GM21529 (cell line): ENCODE data around the gene LRRC8C.

Experiments used
- ATAC-seq: cut with Tn5 transposase; IDR thresholded peaks from one replicate; pipeline ENCODE4 v1.9.1; 2021; ENCODE audit not compliant: unreplicated experiment

The LRRC8C gene

GRCh38 chr1:89633248-89633799, 404 bp downstream of the LRRC8C start:
- peak; percentile 47 for ATAC-seq

DNA sequence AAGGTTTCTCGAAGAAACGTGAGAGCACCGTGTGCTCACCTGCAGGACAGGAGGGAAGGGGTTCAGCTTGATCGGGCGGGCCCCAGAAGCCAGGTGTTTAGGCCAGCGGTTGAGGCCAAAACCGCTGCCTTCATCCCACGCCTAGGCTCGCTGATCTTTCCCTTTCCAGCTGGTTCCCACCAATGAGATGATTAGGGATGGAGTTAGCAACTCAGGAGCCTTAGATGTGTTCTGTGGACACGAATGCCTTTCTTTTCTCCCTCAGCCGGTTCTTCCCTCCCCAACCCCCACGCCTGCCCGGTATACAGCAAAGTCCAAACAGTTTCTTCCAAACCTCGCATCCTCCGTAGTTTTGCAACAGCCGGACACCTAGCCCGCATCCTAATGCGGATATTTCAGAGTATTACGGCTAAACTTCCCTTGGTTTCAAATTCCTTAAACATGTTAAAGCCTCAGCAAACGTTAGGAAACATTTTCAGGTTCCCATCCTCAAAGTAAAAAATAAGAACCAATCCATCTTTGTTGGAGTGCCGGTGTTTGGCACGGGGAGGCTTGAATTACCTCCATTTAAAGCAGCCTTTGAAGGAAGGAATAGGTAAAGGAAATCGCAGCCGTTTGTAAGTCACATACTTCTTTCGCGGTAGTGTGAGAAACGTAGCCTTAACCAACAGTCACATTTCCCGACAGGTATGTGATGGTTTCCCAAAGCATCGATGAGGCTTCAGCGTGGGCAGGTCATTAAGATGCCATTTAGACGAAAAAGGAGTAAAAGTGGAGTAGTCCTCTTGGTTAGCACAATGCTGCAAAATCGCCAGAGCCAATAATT, 1.1 kb downstream of the LRRC8C start:
- ATAC-seq: peak; percentile 4

- ATAC-seq: no peak
These were observed 3.2 kb downstream of the LRRC8C start for GRCh38 chr1:89635825-89636815.

- no peak for ATAC-seq
These were observed 4.6 kb downstream of the LRRC8C start for GRCh38 chr1:89637496-89637895.

- ATAC-seq: no peak
These were observed 7.5 kb downstream of the LRRC8C start for GRCh38 chr1:89640440-89640839.

GRCh38 chr1:89641781-89642180, 8.9 kb downstream of the LRRC8C start:
- ATAC-seq: no peak

GRCh38 chr1:89643577-89643976, 10.7 kb downstream of the LRRC8C start:
- ATAC-seq: no peak

- no peak for ATAC-seq
These were observed 11.3 kb downstream of the LRRC8C start for GRCh38 chr1:89644119-89644814.

DNA sequence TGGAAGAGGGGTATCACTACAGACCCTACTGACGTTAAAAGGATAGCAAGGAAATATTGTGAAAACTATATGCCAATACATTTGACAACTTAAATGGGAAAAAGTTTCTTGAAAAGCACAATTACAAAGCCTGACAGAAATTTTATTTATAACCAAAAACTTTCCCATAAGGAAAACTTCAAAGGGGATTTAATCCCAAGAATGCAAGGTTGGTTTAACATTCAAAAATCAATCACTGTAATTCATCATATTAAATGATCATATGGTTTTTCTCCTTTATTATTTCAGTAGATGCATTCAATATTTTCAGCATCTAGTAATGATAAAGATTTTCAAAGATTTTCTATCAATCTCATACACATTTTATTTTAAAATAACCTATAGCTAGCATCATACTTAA, 13.3 kb downstream of the LRRC8C start:
- no peak for ATAC-seq

- no peak for ATAC-seq
These were observed 16.9 kb downstream of the LRRC8C start for GRCh38 chr1:89649783-89650182.

GRCh38 chr1:89652373-89652772, 19.5 kb downstream of the LRRC8C start:
- no peak for ATAC-seq

GRCh38 chr1:89657886-89658285, 25.0 kb downstream of the LRRC8C start:
- ATAC-seq: peak; percentile 79

DNA sequence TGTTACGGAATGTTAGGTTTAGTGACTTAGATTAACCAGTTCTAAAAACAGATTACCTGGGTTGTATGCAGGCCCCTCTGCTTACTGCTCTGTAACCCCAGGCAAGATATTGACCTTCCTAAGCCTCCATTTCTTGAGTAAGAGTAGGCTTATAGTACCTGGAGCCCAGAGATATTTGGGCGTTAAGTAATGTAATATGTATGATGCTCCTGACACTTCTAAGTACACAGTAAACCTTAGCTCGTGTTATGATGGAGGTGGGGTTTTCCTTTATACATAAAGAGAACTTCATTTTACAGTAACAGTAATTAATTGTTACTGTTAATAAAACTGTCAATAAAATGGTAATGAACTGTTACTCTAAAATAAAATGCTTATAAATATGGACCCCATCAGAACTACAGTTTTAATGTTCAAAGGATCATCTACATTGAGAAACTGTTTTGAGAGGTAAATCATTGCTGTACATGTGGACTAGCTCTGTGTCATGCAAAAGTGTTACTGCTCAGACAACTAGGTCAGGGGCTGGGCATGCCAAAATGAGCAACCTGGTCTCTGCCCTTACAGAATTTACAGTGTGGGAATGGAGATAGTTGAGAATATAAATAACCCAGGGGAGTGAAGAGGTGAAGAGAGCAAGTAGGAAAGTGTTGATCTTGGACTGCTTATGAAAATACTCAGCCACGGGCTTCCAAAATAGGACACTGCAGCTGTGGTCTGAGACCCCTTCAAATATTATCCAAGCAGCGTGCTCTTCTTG, 26.6 kb downstream of the LRRC8C start:
- no peak for ATAC-seq

DNA sequence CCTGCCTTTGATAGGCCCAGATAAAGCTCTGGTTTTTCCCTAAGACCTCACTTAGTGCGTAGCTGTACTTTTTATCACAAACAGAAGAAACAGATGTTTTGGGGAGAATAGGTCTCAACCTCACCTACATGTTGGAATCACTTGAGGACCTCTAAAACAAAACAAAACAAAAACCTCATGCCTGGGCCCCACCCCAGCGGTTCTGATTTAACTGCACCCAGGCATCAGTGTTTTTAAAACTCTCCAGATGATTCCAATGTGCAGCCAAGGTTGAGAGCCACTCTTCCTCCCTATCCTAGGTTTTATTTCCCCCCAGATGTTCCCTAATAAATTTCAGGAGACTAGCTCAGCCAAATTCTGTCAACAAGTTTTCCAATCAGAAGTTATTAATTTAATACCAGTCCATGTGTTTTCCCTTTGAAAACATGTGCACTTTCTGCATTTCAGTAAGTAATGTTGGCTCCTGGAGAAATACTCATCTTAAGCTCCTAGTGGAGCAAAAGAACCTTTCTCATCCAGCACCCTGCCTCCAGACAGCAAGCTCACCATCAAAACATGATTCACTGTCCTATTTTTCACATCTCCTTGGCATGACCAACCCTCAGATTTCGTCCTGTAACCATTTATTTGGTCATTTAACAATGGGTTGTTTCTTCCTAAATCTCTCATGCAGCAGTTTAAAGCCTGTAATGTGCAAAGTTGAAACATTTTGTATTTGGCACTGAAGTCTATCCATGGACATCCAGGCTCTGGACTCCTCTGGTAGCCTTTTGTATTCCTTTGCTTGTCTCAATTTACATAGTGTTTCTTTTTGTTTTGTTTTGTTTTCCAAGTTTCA, 27.5 kb downstream of the LRRC8C start:
- no peak for ATAC-seq

DNA sequence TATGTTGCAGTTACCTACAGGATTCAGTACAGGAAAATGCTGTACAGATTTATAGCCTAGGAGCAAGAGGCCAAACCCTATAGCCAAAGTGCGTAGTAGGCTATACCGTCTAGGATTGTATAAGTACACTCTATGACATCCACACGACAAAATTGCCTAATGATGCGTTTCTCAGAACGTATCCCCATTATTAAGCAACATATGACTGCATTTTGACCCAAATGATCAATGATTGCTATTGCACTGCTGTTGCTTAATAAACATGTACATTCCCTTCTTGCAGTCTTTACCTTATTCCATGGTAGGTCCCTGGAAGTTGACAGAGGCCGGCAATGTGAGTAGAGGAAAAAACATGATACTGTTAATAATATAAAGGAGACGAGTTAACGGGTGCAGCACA, 33.0 kb downstream of the LRRC8C start:
- ATAC-seq: no peak

- ATAC-seq: no peak
These were observed 33.7 kb downstream of the LRRC8C start for GRCh38 chr1:89666640-89667039.

GRCh38 chr1:89667691-89668090, 34.8 kb downstream of the LRRC8C start:
- no peak for ATAC-seq

DNA sequence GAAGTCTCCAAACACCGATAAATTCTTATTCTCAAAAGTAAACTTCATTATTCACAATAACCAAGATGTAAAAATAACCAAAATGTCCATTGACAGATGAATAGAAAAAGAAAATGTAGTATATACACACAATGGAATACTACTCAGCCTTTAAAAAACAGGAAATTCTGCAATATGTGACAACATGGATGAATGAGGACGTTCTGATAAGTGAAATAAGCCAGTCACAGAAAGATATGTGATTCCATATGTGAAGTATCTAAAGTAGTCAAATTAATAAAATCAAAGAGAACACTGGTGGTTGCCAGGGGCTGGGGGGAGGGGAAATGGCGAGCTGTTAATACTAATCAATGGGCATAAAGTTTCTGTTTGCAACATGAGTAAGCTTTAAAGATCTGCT, 36.0 kb downstream of the LRRC8C start:
- ATAC-seq: no peak

- no peak for ATAC-seq
These were observed 36.5 kb downstream of the LRRC8C start for GRCh38 chr1:89669441-89669840.
